Lung (tissue), 12 donors: Measurements from ENCODE around the gene AP1AR. TPM values are rescaled to one million over a fixed set of nuclear protein-coding genes. Genes with fewer than 3 reads are reported as not detected.
"Not testable (repeated sequence)": the region's sequence is repeated elsewhere in the genome, so short reads cannot be mapped to it uniquely, and the experiment has no call there.

Experiments
- ATAC-seq: fragments of 200-7000 bp; cut with Tn5 transposase; one replicate; pipeline ENCODE4 v1.9.1; 2020; ENCODE audit warnings: moderate number of reproducible peaks; ENCODE audit not compliant: insufficient read depth, low FRiP score
- DNase-seq, 3 donors: peaks; one replicate each; pipeline ENCODE4 v3.0.0-alpha.2; 2013 to 2017
- H3K27ac ChIP-seq, 2 donors: one replicate each; pipeline ENCODE4 v1.5.1; 2013; ENCODE audit warnings: mild to moderate bottlenecking in 2 of 2, moderate library complexity in 2 of 2, control low read depth in 1 of 2, inconsistent platforms in 1 of 2, low read depth in 1 of 2, low read length in 1 of 2
- H3K27me3 ChIP-seq, 3 donors: one replicate each; pipeline ENCODE4 v1.5.1; 2013; ENCODE audit warnings: low read length in 2 of 3; ENCODE audit not compliant: control insufficient read depth in 3 of 3, insufficient read depth in 3 of 3
- H3K36me3 ChIP-seq, 4 donors: one replicate each; pipeline ENCODE4 v1.5.1; 2013; ENCODE audit warnings: low read length in 4 of 4, mild to moderate bottlenecking in 1 of 4, moderate library complexity in 1 of 4; ENCODE audit not compliant: control insufficient read depth in 4 of 4, insufficient read depth in 4 of 4
- H3K4me1 ChIP-seq, 5 donors: one replicate each; pipeline ENCODE4 v1.5.1; 2013; ENCODE audit warnings: low read length in 5 of 5, mild to moderate bottlenecking in 2 of 5, moderate library complexity in 1 of 5; ENCODE audit not compliant: control insufficient read depth in 5 of 5, insufficient read depth in 5 of 5
- H3K4me3 ChIP-seq: one replicate; pipeline ENCODE4 v1.5.1; 2013; ENCODE audit warnings: mild to moderate bottlenecking, control low read depth, moderate library complexity
- H3K9ac ChIP-seq, 2 donors: one replicate each; pipeline ENCODE4 v1.5.1; 2013; ENCODE audit warnings: low read length in 2 of 2, control low read depth in 1 of 2; ENCODE audit not compliant: insufficient read depth in 1 of 2
- H3K9me3 ChIP-seq, 4 donors: one replicate each; pipeline ENCODE4 v1.5.1; 2013; ENCODE audit warnings: low read length in 3 of 4, mild to moderate bottlenecking in 1 of 4, moderate library complexity in 1 of 4; ENCODE audit not compliant: control insufficient read depth in 4 of 4, insufficient read depth in 3 of 4
- WGBS, 2 donors: extraction: QIAGEN DNeasy Blood & Tissue Kit; methylation state at CpG; one replicate each; pipeline ENCODE4 v1.1.7; 2013; 5-methylcytosine and 5-hydroxymethylcytosine counted together
- polyA plus RNA-seq, 2 donors: library from polyadenylated mRNA; stranded (reverse); fragments of 200-250 nt; gene quantifications; one replicate each; pipeline ENCODE4 v1.2.1, GENCODE V29; 2013
- total RNA-seq, 2 donors: library from RNA; depleted of rRNA in 1 of 2; stranded (reverse); fragments of >200 nt in 1 of 2; gene quantifications; one replicate each; pipeline ENCODE4 v1.2.1, GENCODE V29; 2014 to 2021
- TF ChIP-seq, protein P1 (sequence below): IDR thresholded peaks from 2 replicates; pipeline ENCODE4 v1.5.1; 2012; ENCODE audit warnings: mild to moderate bottlenecking; ENCODE audit errors: control extremely low read depth, extremely low read depth
- donor health status: control.
- donor health status: control.
- donor health status: Bipolar disorder and iron deficiency.
- donor health status: healthy.
- donor health status: DM: yes; HTN: yes; CAD: no.

AP1AR gene
- total and polyA plus RNA-seq, 4 donors: 12.8 to 25.7 (median 19.2) TPM

DNA sequence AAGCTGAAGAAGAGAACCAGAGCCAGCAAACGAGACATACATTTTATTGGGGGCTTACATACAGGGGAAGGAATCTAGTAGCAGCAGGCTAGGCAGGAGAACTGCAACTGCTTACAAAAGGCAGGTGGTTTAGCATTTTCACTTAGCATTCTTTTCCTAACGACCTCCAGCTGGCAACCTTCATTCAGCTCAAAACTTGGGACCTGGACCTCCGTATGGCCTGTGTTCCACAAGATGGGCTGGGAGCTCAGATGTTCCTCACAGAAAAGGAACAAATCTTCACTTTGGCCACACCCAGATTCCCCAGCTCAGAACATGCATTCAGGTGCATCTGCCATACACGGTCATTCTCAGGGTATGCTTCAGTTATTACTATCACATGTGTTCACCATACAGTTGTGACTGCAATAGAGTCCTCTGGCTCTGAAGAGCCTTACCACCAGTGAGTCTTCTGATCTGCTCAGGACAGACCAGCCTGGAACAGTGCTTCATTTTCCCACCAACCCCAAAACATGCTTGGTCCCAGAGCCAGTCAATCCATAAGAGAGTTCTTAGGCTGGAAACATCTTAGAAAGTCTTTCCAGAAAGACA is 29.6 kb upstream of the AP1AR start:
- Histone ChIP-seq H3K4me1 (no peaks in the 10 kb centered on the region), H3K9me3 (no peaks in the 10 kb centered on the region), H3K27me3 (no peaks in the 10 kb centered on the region), H3K9ac (no peak overlapping the region), H3K4me3 (no peak overlapping the region), H3K36me3 (no peaks in the 10 kb centered on the region), H3K27ac (no peak overlapping the region)
- TF ChIP-seq, protein P1, sequence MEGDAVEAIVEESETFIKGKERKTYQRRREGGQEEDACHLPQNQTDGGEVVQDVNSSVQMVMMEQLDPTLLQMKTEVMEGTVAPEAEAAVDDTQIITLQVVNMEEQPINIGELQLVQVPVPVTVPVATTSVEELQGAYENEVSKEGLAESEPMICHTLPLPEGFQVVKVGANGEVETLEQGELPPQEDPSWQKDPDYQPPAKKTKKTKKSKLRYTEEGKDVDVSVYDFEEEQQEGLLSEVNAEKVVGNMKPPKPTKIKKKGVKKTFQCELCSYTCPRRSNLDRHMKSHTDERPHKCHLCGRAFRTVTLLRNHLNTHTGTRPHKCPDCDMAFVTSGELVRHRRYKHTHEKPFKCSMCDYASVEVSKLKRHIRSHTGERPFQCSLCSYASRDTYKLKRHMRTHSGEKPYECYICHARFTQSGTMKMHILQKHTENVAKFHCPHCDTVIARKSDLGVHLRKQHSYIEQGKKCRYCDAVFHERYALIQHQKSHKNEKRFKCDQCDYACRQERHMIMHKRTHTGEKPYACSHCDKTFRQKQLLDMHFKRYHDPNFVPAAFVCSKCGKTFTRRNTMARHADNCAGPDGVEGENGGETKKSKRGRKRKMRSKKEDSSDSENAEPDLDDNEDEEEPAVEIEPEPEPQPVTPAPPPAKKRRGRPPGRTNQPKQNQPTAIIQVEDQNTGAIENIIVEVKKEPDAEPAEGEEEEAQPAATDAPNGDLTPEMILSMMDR: no peak
- ATAC-seq: no peak
- DNase-seq: no peak
- 81 to 89% methylated on average over 4 of the region's 4 CpGs for WGBS, 2 donors

DNA sequence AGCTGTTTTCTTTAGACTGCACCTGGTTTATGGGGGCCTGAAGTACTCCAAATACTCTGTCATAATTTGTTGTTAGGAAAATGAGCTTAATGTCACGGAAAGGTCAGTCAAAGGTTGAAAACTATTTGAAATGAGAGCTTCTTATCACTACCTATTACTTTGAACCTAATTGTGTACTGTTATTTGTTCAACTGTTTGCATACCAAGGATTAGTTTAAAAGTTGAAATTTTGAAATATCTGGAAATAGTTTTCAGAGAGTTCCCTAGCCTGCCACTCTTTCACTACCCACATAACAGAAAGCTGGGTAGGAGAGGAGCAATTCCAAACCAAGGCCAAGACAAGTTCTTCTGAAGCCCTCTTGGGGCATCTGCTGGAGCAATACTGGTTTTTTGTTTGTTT is 28.0 kb upstream of the AP1AR start:
- H3K36me3 ChIP-seq: no peaks in the 10 kb centered on the region
- H3K4me1 ChIP-seq: no peaks in the 10 kb centered on the region
- H3K27me3 ChIP-seq: no peaks in the 10 kb centered on the region
- WGBS, 2 donors: 90 to 93% methylated on average over 1 of the region's 1 CpG
- no peak overlapping the region for H3K27ac ChIP-seq
- H3K9me3 ChIP-seq: no peaks in the 10 kb centered on the region
- DNase-seq (no peak), ATAC-seq (no peak)
- TF ChIP-seq, protein P1: no peak
- no peak overlapping the region for H3K9ac ChIP-seq
- no peak overlapping the region for H3K4me3 ChIP-seq

DNA sequence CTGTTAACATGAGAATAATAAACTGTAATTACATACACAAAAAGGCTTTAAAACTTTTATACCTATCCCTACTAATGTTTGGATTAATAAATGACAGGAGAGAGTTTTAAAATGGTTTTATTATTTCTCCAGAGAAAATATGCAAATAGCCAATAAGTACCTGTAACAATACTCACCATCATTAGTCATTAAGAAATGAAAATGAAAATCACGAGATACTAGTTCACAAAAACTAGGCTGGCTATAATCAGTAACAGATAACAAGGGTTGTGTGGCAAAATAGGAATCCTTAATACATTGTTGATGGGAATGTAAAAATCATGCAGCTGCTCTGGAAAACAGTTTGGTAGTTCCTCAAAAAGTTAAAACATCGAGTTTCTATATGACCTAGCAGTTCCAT is 25.2 kb upstream of the AP1AR start:
- no peaks in the 10 kb centered on the region for H3K9me3 ChIP-seq
- H3K36me3 ChIP-seq: no peaks in the 10 kb centered on the region
- H3K27ac ChIP-seq: no peak overlapping the region
- no peaks in the 10 kb centered on the region for H3K27me3 ChIP-seq
- H3K9ac ChIP-seq: no peak overlapping the region
- TF ChIP-seq, protein P1: no peak
- H3K4me3 ChIP-seq: no peak overlapping the region
- 76% methylated on average over 2 of the region's 2 CpGs for WGBS, 2 donors
- no peak for ATAC-seq
- H3K4me1 ChIP-seq: no peaks in the 10 kb centered on the region
- DNase-seq: no peak

DNA sequence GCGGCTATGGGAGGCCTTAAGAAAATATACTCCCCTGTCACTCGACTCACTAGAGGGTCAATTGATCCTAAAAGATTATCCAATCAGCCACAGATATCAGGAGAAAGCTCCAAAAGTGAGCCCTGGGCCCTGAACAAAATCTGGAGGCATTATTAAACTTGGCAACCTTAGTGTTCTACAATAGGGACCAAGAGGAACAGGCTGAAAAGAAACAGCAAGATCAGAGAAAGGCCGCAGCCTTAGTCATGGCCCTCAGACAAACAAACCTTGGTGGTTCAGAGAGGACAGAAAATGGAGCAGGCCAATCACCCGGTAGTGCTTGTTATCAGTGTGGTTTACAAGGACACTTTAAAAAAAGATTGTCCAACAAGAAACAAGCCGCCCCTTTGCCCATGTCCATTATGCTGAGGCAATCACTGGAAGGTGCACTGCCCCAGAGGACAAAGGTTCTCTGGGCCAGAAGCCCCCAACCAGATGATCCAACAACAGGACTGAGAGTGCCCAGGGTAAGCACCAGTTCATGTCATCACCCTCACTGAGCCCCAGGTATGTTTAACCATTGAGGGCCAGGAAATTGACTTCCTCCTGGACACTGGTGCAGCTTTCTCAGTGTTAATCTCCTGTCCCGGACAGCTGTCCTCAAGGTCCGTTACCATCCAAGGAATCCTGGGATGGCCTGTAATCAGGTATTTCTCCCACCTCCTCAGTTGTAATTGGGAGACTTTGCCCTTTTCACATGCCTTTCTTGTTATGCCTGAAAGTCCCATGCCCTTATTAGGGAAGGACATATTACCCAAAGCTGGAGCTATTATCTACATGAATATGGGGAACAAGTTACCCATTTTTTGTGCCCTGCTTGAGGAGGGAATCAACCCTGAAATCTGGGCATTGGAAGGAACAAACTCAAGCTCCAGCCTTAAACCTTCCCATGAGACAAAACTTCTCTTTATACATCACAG is 23.2 kb upstream of the AP1AR start:
- not testable (repeated sequence) for H3K27ac ChIP-seq, H3K4me1 ChIP-seq, DNase-seq, H3K36me3 ChIP-seq, H3K9ac ChIP-seq, H3K4me3 ChIP-seq, H3K27me3 ChIP-seq, H3K9me3 ChIP-seq, ATAC-seq
- 79 to 95% methylated on average over 7 of the region's 7 CpGs for WGBS, 2 donors
